ENCODE measurements around the gene STK32C. TPM values are rescaled to one million over a fixed set of nuclear protein-coding genes. Genes with fewer than 3 reads are reported as not detected.
A peak's percentile ranks its signal among the peaks of the same experiment; 100 is the strongest.

Gene STK32C
- total and polyA plus RNA-seq, 4 donors, result 4.9 to 12.4 (median 9.7) TPM

- Histone ChIP-seq H3K27me3 (ENCODE audit: control insufficient read depth in 1 of 2, insufficient read depth in 2 of 2, low read length in 1 of 2) (no peaks in the 10 kb centered on the region), H3K27ac (ENCODE audit: low read depth in 1 of 2, low read length in 2 of 2) (no peak overlapping the region), H3K4me1 (ENCODE audit: control insufficient read depth in 1 of 2, insufficient read depth in 2 of 2, low read length in 2 of 2) (no peaks in the 10 kb centered on the region), H3K4me3 (ENCODE audit: low read length in 2 of 2) (no peak overlapping the region), H3K36me3 (ENCODE audit: control insufficient read depth in 1 of 2, insufficient read depth in 2 of 2, low read length in 1 of 2) (no peaks in the 10 kb centered on the region), H3K9me3 (ENCODE audit: control insufficient read depth, low read length) (no peaks in the 10 kb centered on the region)
- ATAC-seq (ENCODE audit: low FRiP score) (no peak), DNase-seq (peak; percentile 43 to 65)
- intact Hi-C loops (cut with DNase I), result no loop called here
- 86 to 90% methylated on average over 7 of the region's 7 CpGs for WGBS, 2 donors
Observed at GRCh38 chr10:132309879-132310591, 2.3 kb upstream of the STK32C start.

- WGBS, 2 donors, result 71 to 76% methylated on average over 12 of the region's 12 CpGs
- no peaks in the 10 kb centered on the region for H3K9me3 ChIP-seq (ENCODE audit: control insufficient read depth, low read length)
- H3K27ac ChIP-seq (ENCODE audit: low read depth in 1 of 2, low read length in 2 of 2), result no peak overlapping the region
- intact Hi-C loops (cut with DNase I), result no loop called here
- no peaks in the 10 kb centered on the region for H3K27me3 ChIP-seq (ENCODE audit: control insufficient read depth in 1 of 2, insufficient read depth in 2 of 2, low read length in 1 of 2)
- DNase-seq, result peak in 1 of 2 donors; percentile 42
- no peaks in the 10 kb centered on the region for H3K36me3 ChIP-seq (ENCODE audit: control insufficient read depth in 1 of 2, insufficient read depth in 2 of 2, low read length in 1 of 2)
- H3K4me3 ChIP-seq (ENCODE audit: low read length in 2 of 2), result no peak overlapping the region
- H3K4me1 ChIP-seq (ENCODE audit: control insufficient read depth in 1 of 2, insufficient read depth in 2 of 2, low read length in 2 of 2), result no peaks in the 10 kb centered on the region
- no peak for ATAC-seq (ENCODE audit: low FRiP score)
Observed at GRCh38 chr10:132309471-132309865, 1.7 kb upstream of the STK32C start.

GRCh38 chr10:132308587-132309470 is 1.1 kb upstream of the STK32C start:
- peak overlapping the region; percentile 22 to 76 for H3K4me3 ChIP-seq (ENCODE audit: low read length in 2 of 2)
- no peaks in the 10 kb centered on the region for H3K9me3 ChIP-seq (ENCODE audit: control insufficient read depth, low read length)
- peak; percentile 2 for ATAC-seq (ENCODE audit: low FRiP score)
- 19 to 20% methylated on average over 61 of the region's 61 CpGs for WGBS, 2 donors
- intact Hi-C loops (cut with DNase I), result no loop called here
- no peak overlapping the region for H3K27ac ChIP-seq (ENCODE audit: low read depth in 1 of 2, low read length in 2 of 2)
- H3K4me1 ChIP-seq (ENCODE audit: control insufficient read depth in 1 of 2, insufficient read depth in 2 of 2, low read length in 2 of 2), result no peaks in the 10 kb centered on the region
- no peaks in the 10 kb centered on the region for H3K27me3 ChIP-seq (ENCODE audit: control insufficient read depth in 1 of 2, insufficient read depth in 2 of 2, low read length in 1 of 2)
- DNase-seq, result peak; percentile 50 to 78
- no peaks in the 10 kb centered on the region for H3K36me3 ChIP-seq (ENCODE audit: control insufficient read depth in 1 of 2, insufficient read depth in 2 of 2, low read length in 1 of 2)

- no peaks in the 10 kb centered on the region for H3K27me3 ChIP-seq (ENCODE audit: control insufficient read depth in 1 of 2, insufficient read depth in 2 of 2, low read length in 1 of 2)
- DNase-seq (peak; percentile 59 to 85), ATAC-seq (ENCODE audit: low FRiP score) (no peak)
- H3K4me3 ChIP-seq (ENCODE audit: low read length in 2 of 2), result peak overlapping the region; percentile 39 to 60
- WGBS, 2 donors, result 7 to 8% methylated on average over 73 to 98 of the region's 98 CpGs
- no peak overlapping the region for H3K27ac ChIP-seq (ENCODE audit: low read depth in 1 of 2, low read length in 2 of 2)
- H3K9me3 ChIP-seq (ENCODE audit: control insufficient read depth, low read length), result no peaks in the 10 kb centered on the region
- H3K4me1 ChIP-seq (ENCODE audit: control insufficient read depth in 1 of 2, insufficient read depth in 2 of 2, low read length in 2 of 2), result no peaks in the 10 kb centered on the region
- intact Hi-C loops (cut with DNase I), result no loop called here
- H3K36me3 ChIP-seq (ENCODE audit: control insufficient read depth in 1 of 2, insufficient read depth in 2 of 2, low read length in 1 of 2), result no peaks in the 10 kb centered on the region
Observed at GRCh38 chr10:132306864-132307751, 642 bp downstream of the STK32C start.

- DNase-seq (peak; percentile 28 to 74), ATAC-seq (ENCODE audit: low FRiP score) (no peak)
- intact Hi-C loops (cut with DNase I), result no loop called here
- H3K4me3 ChIP-seq (ENCODE audit: low read length in 2 of 2), result no peak overlapping the region
- no peaks in the 10 kb centered on the region for H3K4me1 ChIP-seq (ENCODE audit: control insufficient read depth in 1 of 2, insufficient read depth in 2 of 2, low read length in 2 of 2)
- no peaks in the 10 kb centered on the region for H3K9me3 ChIP-seq (ENCODE audit: control insufficient read depth, low read length)
- WGBS, 2 donors, result 94 to 96% methylated on average over 16 of the region's 16 CpGs
- no peaks in the 10 kb centered on the region for H3K27me3 ChIP-seq (ENCODE audit: control insufficient read depth in 1 of 2, insufficient read depth in 2 of 2, low read length in 1 of 2)
- no peaks in the 10 kb centered on the region for H3K36me3 ChIP-seq (ENCODE audit: control insufficient read depth in 1 of 2, insufficient read depth in 2 of 2, low read length in 1 of 2)
- no peak overlapping the region for H3K27ac ChIP-seq (ENCODE audit: low read depth in 1 of 2, low read length in 2 of 2)
Observed at GRCh38 chr10:132306343-132306685, 1.4 kb downstream of the STK32C start.

- Histone ChIP-seq H3K4me1 (ENCODE audit: control insufficient read depth in 1 of 2, insufficient read depth in 2 of 2, low read length in 2 of 2) (no peaks in the 10 kb centered on the region), H3K4me3 (ENCODE audit: low read length in 2 of 2) (no peak overlapping the region), H3K27ac (ENCODE audit: low read depth in 1 of 2, low read length in 2 of 2) (no peak overlapping the region), H3K9me3 (ENCODE audit: control insufficient read depth, low read length) (no peaks in the 10 kb centered on the region), H3K36me3 (ENCODE audit: control insufficient read depth in 1 of 2, insufficient read depth in 2 of 2, low read length in 1 of 2) (no peaks in the 10 kb centered on the region), H3K27me3 (ENCODE audit: control insufficient read depth in 1 of 2, insufficient read depth in 2 of 2, low read length in 1 of 2) (no peaks in the 10 kb centered on the region)
- intact Hi-C loops (cut with DNase I), result no loop called here
- DNase-seq (peak; percentile 41 to 59), ATAC-seq (ENCODE audit: low FRiP score) (no peak)
- WGBS, 2 donors, result 91 to 93% methylated on average over 22 of the region's 22 CpGs
Observed at GRCh38 chr10:132305654-132306342, 2.0 kb downstream of the STK32C start.

GRCh38 chr10:132304756-132305509 is 2.8 kb downstream of the STK32C start:
- Histone ChIP-seq H3K36me3 (ENCODE audit: control insufficient read depth in 1 of 2, insufficient read depth in 2 of 2, low read length in 1 of 2) (no peaks in the 10 kb centered on the region), H3K4me1 (ENCODE audit: control insufficient read depth in 1 of 2, insufficient read depth in 2 of 2, low read length in 2 of 2) (no peaks in the 10 kb centered on the region), H3K9me3 (ENCODE audit: control insufficient read depth, low read length) (no peaks in the 10 kb centered on the region), H3K4me3 (ENCODE audit: low read length in 2 of 2) (no peak overlapping the region), H3K27me3 (ENCODE audit: control insufficient read depth in 1 of 2, insufficient read depth in 2 of 2, low read length in 1 of 2) (no peaks in the 10 kb centered on the region), H3K27ac (ENCODE audit: low read depth in 1 of 2, low read length in 2 of 2) (no peak overlapping the region)
- DNase-seq (peak; percentile 27 to 57), ATAC-seq (ENCODE audit: low FRiP score) (no peak)
- intact Hi-C loops (cut with DNase I), result no loop called here
- WGBS, 2 donors, result 89% methylated on average over 21 of the region's 21 CpGs
